HG02981 (cell line): Measurements from ENCODE around the gene SLC2A2.
A peak's percentile ranks its signal among the peaks of the same experiment; 100 is the strongest.

Experiments used
- ATAC-seq: cut with Tn5 transposase; IDR thresholded peaks from one replicate; pipeline ENCODE4 v1.9.1; 2021; ENCODE audit warnings: mild to moderate bottlenecking, moderate library complexity; ENCODE audit not compliant: unreplicated experiment

The SLC2A2 gene

GRCh38 chr3:171026597-171027293 lies at the start of gene SLC2A2:
TSS of gene SLC2A2 (minus strand) at chr3:171026720. CDS start at chr3:171026670, 50 bp downstream.
- ATAC-seq, result no peak

DNA sequence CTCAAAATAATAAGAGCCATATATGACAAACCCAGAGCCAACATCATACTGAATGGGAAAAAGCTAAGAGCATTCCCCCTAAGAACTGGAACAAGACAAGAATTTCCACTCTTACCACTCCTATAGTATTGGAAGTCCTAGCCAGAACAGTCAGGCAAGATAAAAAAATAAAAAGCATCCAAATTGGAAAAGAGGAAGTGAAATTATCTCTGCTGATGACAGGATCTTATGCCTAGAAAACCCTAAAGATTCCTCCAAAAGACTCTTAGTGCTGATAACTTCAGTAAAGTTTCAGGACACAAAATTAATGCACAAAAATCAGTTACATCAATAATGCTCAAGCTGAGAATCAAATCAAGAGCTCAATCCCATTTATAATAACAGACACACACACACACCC lies 45.9 kb upstream of the SLC2A2 start:
- no peak for ATAC-seq

DNA sequence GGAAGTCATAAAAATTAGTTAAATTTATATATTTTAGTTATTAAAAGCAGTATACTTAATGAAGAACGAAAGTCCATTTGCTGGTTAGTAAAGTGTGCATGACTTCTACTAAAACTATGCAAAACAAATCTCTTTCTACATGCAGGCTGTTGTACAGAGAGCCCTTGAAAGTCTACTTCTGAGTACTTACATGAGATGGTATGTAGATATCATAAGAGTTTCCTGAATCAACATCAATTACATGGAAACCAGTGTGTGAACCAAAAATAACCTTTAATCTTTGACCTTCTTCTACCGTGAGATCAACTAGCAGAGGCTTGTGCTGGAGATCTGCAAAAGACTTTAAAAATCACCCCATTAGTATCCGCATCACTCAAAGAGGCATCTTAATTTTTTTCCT lies 42.1 kb upstream of the SLC2A2 start:
- no peak for ATAC-seq

DNA sequence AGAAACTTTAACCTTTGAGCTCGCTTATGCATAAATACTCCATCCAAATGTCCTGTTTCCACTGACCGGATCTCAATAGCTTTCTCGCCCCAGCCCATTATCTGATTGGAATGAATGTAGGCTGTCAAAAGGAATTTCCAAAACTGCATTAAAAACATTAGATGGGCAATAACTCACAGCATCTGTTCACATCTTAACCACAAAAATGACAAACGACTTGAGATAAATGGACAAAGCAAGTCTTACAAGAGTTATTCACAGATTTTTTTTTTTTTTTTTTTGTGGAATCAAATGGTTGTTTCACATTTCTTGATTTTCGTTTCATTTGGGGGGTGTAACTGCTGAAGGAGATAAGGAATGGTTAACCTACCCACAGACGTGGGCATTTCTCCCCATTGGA lies 39.7 kb upstream of the SLC2A2 start:
- no peak for ATAC-seq

GRCh38 chr3:171065732-171066131 lies 39.2 kb upstream of the SLC2A2 start:
- ATAC-seq, result no peak

- no peak for ATAC-seq
These were observed 37.9 kb upstream of the SLC2A2 start for GRCh38 chr3:171064461-171064860.

DNA sequence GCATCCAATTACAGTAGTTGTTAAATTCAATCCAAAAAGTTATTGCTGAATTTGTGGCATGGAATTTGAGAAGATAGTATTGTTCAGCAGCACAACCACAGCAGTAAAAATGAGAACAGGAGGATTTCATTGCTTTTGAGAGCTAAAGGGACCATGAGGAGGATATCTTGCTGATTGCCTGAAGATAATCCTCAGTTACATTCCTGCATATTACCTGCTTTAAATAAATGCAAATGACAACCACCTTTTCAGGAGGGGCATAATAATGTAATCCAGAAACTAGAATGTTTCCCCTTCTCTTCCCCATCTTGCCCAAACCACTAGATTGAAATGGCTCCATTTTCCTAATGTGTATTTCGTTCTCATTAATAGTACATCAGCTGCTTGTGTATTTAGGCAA lies 35.2 kb upstream of the SLC2A2 start:
- no peak for ATAC-seq

GRCh38 chr3:171059978-171060377 lies 33.5 kb upstream of the SLC2A2 start:
- ATAC-seq, result no peak

DNA sequence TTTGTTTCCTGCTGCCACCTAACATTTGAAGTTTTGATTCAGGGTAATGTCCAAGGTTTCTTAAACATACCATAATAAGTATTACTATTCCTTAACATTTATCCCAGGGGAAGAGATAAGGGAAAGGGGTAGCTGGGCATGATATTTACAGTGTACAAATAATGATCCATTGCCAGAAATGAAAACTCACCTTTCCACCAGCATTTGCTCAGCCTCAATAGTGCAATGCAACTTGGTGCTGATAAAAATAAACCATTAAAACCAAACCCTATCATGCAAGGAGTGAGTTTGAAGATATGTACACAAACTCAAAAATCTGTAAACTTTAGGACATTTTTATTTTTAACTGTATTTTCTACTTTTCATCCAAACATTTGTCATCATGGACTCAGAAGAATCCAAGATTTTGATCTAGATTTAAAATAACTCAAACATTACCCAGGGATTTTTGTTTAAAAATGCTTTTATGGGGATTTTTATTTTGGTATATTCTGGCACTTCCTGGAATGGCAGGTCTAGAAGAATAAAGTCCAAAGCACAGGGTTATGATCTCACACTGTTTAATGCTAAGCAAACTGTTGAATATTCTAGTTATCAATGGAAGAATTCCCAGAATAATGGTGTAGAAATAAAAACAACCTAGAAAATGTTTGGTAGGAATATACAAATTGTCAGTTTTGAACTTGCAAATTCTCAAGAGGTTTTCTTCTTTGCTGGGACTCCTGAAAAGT lies 32.5 kb upstream of the SLC2A2 start:
- ATAC-seq, result no peak

DNA sequence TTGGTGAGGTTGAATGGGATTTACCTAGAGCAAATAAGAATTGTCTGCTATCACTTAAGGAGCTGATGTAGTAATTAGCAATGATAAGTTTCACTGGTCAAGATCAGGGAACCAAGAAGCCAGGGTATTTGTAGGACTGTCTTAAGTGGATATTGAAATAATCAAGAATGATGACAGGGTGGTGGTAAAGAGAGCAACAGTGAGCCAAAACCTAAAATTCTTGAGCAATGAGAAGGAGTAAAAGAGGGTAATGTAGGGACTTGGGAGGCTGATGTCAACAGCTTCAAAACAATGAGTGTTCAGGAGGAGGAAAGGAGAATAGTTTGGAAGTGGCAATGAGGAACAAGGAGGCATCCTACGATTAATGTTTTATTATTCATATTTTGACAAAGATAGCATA lies 31.5 kb upstream of the SLC2A2 start:
- no peak for ATAC-seq

- ATAC-seq, result no peak
These were observed 30.6 kb upstream of the SLC2A2 start for GRCh38 chr3:171057072-171057471.

- no peak for ATAC-seq
These were observed 30.0 kb upstream of the SLC2A2 start for GRCh38 chr3:171056528-171056927.

DNA sequence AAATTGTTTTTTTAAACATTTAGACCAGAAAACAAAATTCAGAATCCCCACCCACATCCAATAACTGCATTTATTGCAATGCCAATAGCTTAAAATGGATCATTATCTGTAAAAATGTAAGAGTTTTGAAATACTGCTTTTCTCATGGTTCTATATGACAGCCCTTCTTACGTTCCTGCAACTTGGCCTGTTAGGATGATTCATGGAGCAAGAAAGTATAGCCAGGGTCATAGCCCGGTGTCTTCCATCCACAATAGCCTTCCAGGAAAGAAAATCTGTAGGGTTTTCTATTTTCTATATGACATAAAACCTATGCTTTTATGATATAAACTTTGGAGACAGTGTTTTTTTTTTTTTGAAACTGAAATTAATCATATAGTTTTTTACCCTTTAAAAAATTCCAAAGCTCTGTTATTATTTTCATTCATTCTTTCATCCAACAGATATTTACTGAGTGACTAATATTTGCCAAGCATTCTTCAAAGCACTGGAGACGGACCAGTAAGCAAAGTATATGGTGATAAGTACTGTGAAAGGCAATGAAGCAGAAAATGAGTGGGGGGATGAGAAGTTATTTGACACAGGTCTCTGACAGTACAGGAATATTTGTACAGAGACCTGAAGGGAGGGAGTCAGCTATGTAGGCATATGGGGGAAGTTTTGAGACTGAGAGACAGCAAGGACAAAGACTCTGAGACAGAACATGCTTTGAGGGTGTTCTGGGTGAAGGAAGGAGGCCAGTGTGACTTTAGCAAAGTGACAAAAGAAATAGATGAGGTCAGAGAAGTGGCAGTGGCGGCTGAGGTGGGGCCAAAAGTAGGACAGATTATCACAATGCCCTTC lies 29.0 kb upstream of the SLC2A2 start:
- ATAC-seq, result no peak

DNA sequence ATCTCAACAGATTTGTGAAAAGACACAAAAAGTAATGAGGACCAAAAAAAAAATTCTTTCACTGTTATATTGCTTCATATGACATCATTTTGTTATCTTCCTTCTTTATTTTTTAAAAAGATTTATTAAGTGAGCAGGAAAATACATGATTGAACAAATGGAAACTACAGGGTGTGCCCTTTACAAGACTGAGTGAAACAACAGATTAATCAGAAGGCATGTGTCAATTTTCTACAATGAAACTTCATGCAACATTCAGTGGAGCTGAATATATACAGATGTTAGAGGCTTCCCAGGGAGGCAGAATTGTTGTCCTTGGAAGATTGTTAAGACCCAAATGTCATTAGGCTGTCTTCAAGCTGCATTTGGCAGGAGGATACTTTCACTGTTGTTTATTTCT lies 28.4 kb upstream of the SLC2A2 start:
- no peak for ATAC-seq

GRCh38 chr3:171054231-171054630 lies 27.7 kb upstream of the SLC2A2 start:
- ATAC-seq, result no peak

DNA sequence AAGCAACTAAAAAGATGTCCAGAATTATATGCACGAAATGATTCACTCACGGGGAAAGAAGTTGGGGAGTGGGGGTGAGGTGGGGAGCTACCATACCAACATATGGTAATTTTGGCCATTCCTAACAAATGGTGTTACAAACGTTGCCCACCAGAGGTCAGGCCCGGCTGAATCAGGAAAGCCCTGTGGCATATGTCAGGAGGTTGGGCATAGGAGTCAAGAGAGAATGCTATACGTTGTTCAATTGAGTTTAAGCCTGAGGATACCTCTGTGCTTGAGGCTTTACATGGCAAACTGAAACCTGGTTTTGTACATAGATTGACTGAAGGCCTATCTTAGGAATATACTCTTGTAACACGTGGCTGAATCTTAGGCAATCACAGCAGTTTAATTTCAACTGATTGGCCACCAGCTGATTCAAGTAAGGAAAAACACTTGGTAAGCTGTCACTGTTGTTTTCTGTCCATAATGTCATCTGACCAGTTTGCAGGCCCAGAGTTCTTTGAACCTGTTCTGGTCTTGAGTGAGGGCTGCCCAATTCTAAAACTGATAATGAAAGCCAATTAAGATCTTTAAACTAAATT lies 23.4 kb upstream of the SLC2A2 start:
- ATAC-seq, result peak; percentile 93

DNA sequence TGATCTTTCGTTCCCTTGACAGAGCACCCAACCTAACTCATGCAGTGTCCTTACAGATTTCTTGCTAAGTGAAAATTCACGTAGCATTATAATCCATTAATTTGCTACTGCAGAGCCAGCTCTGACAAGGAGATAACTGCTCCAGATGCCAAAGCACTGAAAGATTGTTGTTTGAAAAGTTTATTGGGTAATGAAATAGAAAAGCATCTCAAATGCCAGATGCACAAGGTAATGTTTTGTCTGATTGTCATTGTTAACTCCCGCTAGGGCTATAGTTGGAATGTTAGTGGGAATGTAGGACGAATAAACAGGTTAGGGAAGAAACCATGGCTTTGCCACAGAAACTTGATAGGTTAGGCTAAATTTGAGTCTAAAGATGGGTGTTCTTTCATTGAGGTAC lies 20.2 kb upstream of the SLC2A2 start:
- no peak for ATAC-seq

GRCh38 chr3:171044835-171045793 lies 18.6 kb upstream of the SLC2A2 start:
- no peak for ATAC-seq

DNA sequence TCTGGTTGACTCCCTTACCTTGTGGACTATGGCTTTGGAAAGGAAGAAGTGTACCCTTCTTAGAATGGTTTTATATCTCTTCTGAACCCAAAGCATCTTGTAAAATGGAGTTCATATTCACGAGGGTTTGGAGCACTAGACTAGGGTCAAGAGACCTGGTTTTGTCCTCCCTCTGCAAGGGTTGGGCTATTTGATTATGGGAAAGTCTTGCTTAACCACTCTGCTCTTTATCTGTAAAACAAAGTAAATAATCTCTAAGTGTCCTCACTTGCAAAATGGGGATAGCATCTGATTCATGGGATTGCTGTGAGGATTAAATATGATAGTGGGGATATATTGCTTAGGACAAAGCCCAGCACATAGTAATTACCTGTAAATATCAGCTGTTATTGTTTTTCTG lies 17.9 kb upstream of the SLC2A2 start:
- no peak for ATAC-seq

DNA sequence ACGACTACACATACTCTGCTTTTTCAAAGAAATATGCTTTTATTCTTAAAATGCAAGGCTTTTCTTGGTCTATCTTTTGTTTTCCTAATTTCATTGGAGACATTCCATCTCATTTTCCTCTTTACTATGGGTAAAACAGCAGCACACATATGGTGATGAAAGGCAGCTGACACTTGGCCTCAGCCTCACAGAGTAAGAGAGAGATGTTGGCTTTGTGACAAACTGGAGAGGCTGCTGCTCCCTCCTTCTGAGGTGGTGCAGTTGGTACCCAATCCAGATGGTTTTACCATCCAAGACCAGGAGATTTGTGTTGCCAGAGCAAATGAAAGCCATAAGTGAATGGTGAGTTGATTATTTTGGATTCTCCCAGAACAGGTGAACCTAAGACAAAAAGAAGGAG lies 13.2 kb upstream of the SLC2A2 start:
- no peak for ATAC-seq
